Measurements from ENCODE around the gene AKAP6. TPM values are rescaled to one million over a fixed set of nuclear protein-coding genes. Genes with fewer than 3 reads are reported as not detected.

Gene AKAP6
- total RNA-seq, 4 donors from 2014 or later, result 2.0 to 11.0 (median 4.2) TPM

DNA sequence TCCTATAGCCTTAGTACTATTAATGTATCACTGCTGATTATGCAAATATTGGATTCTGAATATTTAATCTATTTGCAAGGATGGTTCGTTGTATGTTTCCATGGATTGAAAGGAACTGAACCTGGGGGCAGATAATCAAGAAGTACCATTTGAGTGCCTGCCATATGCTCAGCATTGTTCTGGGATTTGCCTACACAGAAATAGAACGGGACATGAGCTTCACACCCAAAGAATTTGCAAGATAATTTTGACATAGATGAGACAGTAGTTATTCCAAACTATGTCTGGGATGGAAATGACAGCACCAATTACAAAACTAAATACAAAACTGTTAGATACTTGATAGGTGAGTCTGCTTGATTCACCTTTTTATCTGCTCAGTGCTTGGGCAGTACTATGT, 476.9 kb downstream of the AKAP6 start:
- TF ChIP-seq POLR2A (IDR thresholded peaks at IDR 0.05) (no peak), POLR2AphosphoS5 (IDR thresholded peaks at IDR 0.05) (no peak), CTCF (IDR thresholded peaks at IDR 0.05) (no peak)
- no peak for DNase-seq (ENCODE audit: low spot score in 2 of 2)

GRCh38 chr14:32808644-32809043, 479.5 kb downstream of the AKAP6 start:
- DNase-seq (ENCODE audit: low spot score in 2 of 2), result no peak
- Histone ChIP-seq H3K27ac (no peak overlapping the region), H3K27me3 (no peaks in the 10 kb centered on the region), H3K9me3 (no peaks in the 10 kb centered on the region), H3K4me1 (peaks cover 7% of the 10 kb centered on the region), H3K36me3 (no peaks in the 10 kb centered on the region), H3K4me3 (no peak overlapping the region)
- TF ChIP-seq POLR2A (IDR thresholded peaks at IDR 0.05) (no peak), EP300 (IDR thresholded peaks at IDR 0.05) (no peak), CTCF (IDR thresholded peaks at IDR 0.05) (no peak), POLR2AphosphoS5 (IDR thresholded peaks at IDR 0.05) (no peak)
- WGBS, result 9% methylated on average over 4 of the region's 4 CpGs

More for the DNA sequence above, 476.9 kb downstream of the AKAP6 start:
- Histone ChIP-seq H3K4me1 (peaks cover 7% of the 10 kb centered on the region), H3K27ac (no peak overlapping the region), H3K4me3 (no peak overlapping the region), H3K27me3 (no peaks in the 10 kb centered on the region), H3K36me3 (no peaks in the 10 kb centered on the region), H3K9me3 (peaks cover 5% of the 10 kb centered on the region)
- WGBS, result 81% methylated on average over 2 of the region's 2 CpGs

GRCh38 chr14:32809255-32809654, 480.2 kb downstream of the AKAP6 start:
- 43% methylated on average over 2 of the region's 2 CpGs for WGBS
- Histone ChIP-seq H3K4me1 (peaks cover 7% of the 10 kb centered on the region), H3K27ac (no peak overlapping the region), H3K36me3 (no peaks in the 10 kb centered on the region), H3K27me3 (no peaks in the 10 kb centered on the region), H3K9me3 (no peaks in the 10 kb centered on the region), H3K4me3 (no peak overlapping the region)
- TF ChIP-seq POLR2AphosphoS5 (IDR thresholded peaks at IDR 0.05), result no peak
- TF ChIP-seq CTCF (IDR thresholded peaks at IDR 0.05), result no peak
- TF ChIP-seq POLR2A (IDR thresholded peaks at IDR 0.05), result no peak
- no peak for TF ChIP-seq EP300 (IDR thresholded peaks at IDR 0.05)
- no peak for DNase-seq (ENCODE audit: low spot score in 2 of 2)

GRCh38 chr14:32813401-32813800, 484.3 kb downstream of the AKAP6 start:
- Histone ChIP-seq H3K36me3 (no peaks in the 10 kb centered on the region), H3K4me1 (peaks cover 4% of the 10 kb centered on the region), H3K9me3 (no peaks in the 10 kb centered on the region), H3K27me3 (no peaks in the 10 kb centered on the region), H3K4me3 (no peak overlapping the region), H3K27ac (no peak overlapping the region)
- WGBS, result 38% methylated on average over 4 of the region's 4 CpGs
- DNase-seq (ENCODE audit: low spot score in 2 of 2), result no peak
- TF ChIP-seq CTCF (IDR thresholded peaks at IDR 0.05), result no peak
- no peak for TF ChIP-seq EP300 (IDR thresholded peaks at IDR 0.05)
- no peak for TF ChIP-seq POLR2AphosphoS5 (IDR thresholded peaks at IDR 0.05)
- no peak for TF ChIP-seq POLR2A (IDR thresholded peaks at IDR 0.05)

DNA sequence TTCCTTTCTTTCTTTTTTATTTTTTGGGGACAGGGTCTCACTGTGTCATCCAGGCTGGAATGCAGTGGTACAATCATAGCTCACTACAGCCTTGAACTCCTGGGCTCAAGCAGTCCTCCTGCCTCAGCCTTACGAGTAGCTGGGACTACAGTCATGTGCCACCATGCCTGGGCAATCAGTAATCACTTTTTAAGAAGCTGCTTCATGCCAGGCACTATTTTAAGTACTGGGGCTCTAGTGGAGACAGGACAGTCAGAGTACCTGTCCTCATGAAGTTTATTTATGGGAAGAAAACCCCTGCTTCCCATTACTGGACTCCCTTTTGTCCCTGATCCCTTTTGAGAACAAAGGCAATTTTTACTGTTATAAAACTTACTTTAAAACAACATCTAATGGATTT, 485.6 kb downstream of the AKAP6 start:
- Histone ChIP-seq H3K27me3 (no peaks in the 10 kb centered on the region), H3K36me3 (no peaks in the 10 kb centered on the region), H3K4me3 (no peak overlapping the region), H3K4me1 (no peaks in the 10 kb centered on the region), H3K27ac (no peak overlapping the region), H3K9me3 (no peaks in the 10 kb centered on the region)
- DNase-seq (ENCODE audit: low spot score in 2 of 2), result no peak
- TF ChIP-seq POLR2A (IDR thresholded peaks at IDR 0.05), result no peak
- no peak for TF ChIP-seq EP300 (IDR thresholded peaks at IDR 0.05)
- TF ChIP-seq CTCF (IDR thresholded peaks at IDR 0.05), result no peak
- TF ChIP-seq POLR2AphosphoS5 (IDR thresholded peaks at IDR 0.05), result no peak
- 95% methylated on average over 1 of the region's 1 CpG for WGBS
